SH-SY5Y (cell line): ENCODE measurements around the gene GGT6.

ENCODE experiments used
- GATA2 ChIP-seq: IDR thresholded peaks from 2 replicates; pipeline ENCODE4 v1.6.1; 2011; ENCODE audit warnings: mild to moderate bottlenecking, low read depth, low read length
- GATA3 ChIP-seq: IDR thresholded peaks from 2 replicates; pipeline ENCODE4 v1.6.1; 2011; ENCODE audit warnings: low read depth, mild to moderate bottlenecking, low read length, moderate library complexity

GGT6 gene, protein sequence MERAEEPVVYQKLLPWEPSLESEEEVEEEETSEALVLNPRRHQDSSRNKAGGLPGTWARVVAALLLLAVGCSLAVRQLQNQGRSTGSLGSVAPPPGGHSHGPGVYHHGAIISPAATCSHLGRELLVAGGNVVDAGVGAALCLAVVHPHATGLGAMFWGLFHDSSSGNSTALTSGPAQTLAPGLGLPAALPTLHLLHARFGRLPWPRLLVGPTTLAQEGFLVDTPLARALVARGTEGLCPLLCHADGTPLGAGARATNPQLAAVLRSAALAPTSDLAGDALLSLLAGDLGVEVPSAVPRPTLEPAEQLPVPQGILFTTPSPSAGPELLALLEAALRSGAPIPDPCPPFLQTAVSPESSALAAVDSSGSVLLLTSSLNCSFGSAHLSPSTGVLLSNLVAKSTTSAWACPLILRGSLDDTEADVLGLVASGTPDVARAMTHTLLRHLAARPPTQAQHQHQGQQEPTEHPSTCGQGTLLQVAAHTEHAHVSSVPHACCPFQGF

DNA sequence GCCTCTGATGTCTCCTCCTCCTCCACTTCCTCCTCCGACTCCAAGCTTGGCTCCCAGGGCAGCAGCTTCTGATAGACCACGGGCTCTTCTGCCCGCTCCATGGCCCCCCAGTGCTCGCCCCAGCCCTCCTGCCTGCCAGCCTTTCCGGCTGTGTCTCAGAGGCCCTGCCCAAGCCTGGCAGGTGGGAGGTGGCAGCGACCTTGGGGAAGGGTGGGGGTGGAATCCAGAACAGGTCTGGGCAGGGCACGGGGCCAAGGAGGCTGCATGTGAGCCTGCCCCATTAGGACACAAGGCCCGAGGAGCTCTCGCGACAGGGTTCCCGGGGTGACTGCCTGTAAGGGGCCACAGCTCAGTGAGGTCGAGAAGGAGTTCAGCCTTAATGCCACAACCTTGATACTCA is at the start of gene GGT6:
GGT6 (minus strand) TSS at position 157 of the 400 bp plus-strand sequence; CDS start at position 101, 56 bp downstream.
- no peak for TF ChIP-seq GATA3
- no peak for TF ChIP-seq GATA2

DNA sequence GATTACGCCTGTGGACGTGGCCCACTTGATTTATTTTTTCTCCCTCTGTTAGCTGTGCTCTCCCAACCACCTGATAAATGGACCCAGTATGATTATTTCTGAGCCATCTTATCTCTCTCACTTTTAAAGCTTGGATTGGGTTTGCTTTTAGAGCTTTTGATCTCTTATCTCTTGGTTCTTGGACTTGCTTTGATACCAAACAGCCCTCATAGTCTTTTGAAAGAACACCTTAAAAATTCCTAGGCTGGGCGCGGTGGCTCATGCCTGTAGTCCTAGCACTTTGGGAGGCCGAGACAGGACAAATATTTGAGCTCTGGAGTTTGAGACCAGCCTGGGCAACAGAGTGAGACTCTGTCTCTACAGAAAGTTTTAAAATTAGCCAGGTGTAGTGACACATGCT is 49.8 kb upstream of the GGT6 start:
- TF ChIP-seq GATA3, result no peak
- no peak for TF ChIP-seq GATA2

DNA sequence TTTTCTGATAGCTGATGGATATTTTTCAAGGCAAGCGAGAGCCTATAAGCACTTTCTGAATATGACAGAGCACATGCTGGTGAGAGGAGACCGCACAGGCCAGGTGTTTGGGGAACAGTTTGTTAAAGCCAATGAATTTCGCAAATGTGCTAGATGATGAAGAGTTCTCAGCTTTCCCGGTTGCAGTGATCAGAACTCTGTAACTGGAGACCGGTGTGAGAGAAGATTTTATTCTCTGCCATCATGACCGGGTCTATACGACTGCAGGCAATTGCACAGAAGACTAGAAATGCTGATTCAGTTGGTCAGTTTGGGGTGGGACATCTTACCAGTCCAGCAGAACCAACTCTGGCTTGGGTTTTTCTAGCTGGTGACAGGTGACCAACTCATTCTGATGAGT is 49.4 kb upstream of the GGT6 start:
- TF ChIP-seq GATA3, result no peak
- no peak for TF ChIP-seq GATA2

DNA sequence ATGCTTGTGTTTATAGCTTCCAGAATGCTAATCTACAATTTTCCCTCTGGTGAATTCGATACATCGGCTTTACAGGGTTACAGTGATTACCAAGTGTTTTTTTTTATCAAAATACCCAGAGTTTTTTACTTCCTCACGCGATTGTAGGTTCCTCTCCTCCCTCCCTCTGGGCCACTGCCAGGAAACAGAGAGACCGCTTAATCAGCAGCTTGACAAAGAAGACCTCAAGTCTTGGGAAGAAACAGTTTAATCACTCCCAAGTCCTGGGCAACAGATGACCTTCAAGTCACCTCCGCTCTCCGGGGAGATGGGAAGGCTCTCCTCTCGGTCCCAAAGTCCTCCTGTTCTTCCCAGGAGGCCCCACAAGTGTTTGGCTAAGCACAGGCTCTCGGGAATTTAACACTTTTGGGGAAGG is 47.4 kb upstream of the GGT6 start:
- TF ChIP-seq GATA2 (no peak), GATA3 (no peak)

DNA sequence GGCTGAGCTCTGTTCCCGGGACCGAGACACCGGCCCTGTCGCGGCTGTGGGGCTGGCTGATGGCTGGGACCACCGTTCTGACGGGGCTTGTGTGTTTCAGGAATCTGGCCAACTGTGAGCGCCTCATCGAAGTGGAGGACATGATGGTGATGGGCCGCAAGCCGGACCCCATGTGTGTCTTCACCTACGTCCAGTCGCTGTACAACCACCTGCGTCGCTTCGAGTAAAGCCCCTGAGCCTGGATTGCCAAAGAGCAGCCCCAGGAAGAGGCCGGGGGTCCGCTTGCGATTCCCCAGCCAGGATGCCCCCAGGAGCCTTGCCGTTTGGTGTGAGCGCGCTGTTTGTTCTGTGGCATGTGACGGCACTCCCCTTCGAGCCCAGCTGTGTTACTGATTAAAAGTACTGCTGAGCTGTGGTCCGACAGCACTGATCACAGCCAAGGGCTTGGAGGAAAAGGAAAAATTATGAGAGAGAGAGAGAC is 46.9 kb upstream of the GGT6 start:
- no peak for TF ChIP-seq GATA3
- no peak for TF ChIP-seq GATA2

DNA sequence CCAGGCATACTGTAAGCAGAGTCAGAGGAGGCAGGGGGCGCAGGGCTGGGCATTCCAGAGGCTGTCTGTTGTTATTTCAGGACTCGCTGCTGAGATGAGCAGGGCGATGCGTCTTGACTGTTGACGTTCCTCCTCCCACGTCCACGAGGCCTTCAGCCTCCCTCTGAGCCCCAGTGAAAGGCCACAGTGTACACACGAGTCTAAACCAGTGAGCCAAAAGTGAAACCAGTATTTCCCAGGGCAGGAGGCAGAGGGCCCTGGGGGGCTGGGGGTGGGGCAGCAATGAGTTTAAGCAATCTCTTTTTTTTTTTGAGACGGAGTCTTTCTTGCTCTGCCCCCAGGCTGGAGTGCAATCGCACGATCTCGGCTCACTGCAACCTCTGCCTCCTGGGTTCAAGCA is 45.4 kb upstream of the GGT6 start:
- no peak for TF ChIP-seq GATA2
- TF ChIP-seq GATA3, result no peak

DNA sequence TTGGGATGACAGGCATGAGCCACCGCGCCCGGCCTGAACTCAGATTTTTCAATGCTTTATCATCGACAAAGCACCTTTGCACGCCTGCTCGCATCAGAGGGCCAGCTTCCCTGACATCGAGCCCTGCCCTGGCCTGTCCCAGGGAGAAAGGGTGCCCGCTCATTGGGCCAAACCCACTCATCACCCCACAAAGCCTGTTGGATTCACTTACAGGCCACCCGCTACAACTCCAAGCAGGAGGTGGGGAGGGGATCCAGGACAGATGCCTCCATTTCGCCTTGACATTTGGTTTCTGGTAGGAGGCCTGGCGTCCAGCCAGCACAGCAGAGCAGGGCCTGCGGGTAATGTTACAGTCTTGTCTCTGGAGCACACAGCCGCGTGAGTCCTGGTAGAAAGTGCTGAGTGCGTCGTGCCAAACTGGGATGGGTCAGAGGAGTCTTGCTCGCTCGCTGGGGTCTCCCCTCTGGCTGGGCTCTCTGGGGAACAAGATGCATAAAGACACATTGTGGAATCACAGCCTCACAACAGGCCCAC is 43.8 kb upstream of the GGT6 start:
- no peak for TF ChIP-seq GATA3
- TF ChIP-seq GATA2, result no peak

DNA sequence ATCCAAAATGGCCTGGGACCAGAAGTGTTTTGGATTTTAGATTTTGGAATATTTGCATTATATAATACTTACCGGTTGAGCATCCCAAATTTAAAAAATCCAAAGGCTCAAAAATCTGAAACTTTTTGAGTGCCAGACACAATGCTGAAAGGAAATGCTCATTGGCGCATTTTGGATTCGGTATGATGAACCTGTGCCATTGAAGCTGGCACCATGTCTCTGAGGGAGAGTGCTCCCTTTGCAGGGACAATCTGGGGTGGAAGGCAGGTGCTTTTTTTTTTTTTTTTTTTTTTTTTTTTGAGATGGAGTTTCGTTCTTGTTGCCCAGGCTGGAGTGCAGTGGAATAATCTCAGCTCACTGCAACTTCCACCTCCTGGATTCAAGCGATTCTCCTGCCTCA is 41.7 kb upstream of the GGT6 start:
- no peak for TF ChIP-seq GATA2
- TF ChIP-seq GATA3, result no peak

DNA sequence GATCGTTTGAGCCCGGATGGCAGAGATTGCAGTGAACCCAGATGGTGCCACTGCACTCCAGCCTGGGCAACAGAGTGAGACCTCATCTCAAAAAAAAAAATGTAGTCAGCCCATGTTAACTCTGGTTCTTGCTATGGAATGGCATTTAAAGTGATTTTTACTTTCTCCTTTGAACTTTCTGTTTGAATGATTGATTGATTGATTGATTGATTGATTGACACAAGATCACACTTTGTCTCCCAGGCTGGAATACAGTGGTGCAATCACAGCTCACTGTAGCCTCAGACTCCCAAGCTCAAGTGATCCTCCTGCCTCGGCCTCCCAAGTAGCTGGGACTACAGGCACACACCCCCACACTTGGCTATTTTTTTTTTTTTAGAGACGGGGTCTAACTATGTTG is 40.9 kb upstream of the GGT6 start:
- no peak for TF ChIP-seq GATA3

DNA sequence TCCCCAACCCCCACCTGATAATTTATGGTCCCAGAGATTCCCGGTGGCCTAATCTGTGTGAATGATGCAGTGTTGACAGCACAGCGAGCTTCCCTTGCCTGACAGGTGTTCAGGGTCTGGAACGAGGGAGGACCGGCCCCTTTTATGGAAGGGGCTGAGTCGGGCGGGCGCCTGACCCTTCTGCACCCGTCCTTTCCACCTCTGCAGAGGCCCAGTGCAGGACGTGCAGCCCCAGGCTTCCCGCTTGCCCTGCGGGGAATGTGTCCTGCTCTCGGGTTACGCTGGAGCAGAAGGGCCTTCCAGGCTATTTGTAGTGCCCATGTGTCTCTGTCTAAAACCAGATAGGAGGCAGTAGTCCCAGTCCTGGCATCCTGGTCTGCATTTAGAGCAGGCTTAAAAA is 40.2 kb upstream of the GGT6 start:
- TF ChIP-seq GATA3 (no peak), GATA2 (no peak)

DNA sequence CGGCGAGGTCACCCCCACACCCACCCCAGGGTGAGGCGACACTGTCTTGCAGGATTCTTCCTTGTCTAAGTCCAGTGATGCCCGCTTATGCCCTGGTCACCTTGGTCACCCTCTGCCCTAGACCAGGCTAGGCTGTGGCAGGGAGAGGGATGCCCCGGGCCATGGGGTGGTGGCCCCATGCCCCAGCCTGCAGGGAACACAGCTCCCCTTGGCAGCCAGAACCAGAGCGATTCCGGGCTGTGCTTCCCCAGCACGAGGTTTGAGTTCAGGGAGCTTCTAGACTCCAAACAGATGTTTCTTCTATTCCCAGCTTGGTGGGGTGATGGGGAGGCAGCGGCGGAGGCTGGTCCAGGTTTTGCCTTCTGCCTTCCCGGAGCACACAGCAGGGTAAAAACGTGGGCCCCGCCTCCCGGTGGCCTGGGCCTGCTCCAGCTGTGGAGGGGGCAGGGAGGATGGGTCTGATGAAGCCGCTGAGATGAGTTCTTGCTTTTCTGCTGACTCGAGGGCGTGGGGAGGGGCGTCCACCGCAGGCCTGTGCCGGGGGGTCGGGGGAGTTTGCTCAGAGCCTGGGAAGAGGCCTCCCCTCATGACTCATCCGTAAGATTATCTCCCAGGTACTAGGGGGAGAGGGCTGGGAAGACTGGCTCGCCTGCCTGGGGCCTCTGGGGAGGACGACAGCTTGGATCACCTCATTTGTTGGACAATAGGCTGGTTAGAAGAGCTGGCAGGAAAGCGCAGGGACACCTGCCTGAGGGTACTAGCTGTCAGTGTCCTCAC is 39.3 kb upstream of the GGT6 start:
- no peak for TF ChIP-seq GATA2
- TF ChIP-seq GATA3, result no peak

DNA sequence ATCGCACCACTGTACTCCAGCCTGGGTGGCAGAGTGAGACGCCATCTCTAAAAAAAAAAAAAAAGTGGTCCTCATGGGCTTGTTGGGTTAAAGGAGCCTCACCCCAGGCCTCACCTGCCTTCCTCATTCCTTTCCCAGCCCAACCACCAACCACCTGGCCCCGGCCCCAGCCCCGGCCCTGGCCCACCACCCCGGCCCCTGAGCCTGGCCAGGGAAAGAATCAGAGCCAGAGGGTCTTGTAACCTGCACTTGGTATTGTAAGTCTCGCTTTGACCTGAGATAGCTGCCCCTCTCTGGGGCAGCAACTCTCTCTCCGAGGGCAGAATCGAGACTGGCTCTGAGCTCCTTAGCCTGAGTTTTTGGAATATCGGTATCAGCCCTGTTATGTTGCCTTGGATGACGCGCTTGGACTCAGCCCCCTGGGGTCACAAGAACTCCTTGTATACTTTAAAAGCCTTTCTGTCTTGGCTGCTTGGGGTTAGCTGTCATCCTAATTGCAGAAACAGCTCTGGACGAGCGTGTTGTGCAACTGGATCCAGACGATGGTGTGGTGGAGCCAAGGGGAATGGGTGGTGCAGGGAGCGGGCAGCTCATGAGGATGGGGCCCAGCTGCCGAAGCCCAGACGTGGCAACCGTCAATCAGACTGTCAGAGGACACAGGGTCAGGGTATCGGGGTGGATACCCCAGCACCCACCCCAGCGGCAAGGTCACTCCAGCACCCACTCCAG is 38.6 kb upstream of the GGT6 start:
- TF ChIP-seq GATA3 (no peak), GATA2 (no peak)

DNA sequence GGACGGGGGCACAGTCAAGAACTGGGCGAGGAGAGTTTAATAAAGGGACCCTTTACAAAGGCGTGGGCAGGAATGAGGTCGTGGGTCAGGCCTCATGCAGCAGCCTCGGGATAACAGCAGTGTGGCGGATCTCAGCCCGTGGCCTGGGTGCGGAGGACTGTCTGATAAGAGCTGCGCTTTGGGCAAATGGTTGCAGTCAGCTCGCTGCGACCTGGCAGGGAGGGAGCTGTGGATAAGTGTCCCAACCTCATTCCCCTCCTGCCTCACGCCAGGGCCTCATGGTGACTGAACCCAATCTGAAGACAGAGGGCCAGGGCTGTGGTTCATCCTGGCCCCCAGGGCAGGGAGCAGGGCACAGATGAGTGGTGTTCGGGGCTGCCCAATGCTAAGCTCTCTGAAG is 37.6 kb upstream of the GGT6 start:
- TF ChIP-seq GATA3 (no peak), GATA2 (no peak)

DNA sequence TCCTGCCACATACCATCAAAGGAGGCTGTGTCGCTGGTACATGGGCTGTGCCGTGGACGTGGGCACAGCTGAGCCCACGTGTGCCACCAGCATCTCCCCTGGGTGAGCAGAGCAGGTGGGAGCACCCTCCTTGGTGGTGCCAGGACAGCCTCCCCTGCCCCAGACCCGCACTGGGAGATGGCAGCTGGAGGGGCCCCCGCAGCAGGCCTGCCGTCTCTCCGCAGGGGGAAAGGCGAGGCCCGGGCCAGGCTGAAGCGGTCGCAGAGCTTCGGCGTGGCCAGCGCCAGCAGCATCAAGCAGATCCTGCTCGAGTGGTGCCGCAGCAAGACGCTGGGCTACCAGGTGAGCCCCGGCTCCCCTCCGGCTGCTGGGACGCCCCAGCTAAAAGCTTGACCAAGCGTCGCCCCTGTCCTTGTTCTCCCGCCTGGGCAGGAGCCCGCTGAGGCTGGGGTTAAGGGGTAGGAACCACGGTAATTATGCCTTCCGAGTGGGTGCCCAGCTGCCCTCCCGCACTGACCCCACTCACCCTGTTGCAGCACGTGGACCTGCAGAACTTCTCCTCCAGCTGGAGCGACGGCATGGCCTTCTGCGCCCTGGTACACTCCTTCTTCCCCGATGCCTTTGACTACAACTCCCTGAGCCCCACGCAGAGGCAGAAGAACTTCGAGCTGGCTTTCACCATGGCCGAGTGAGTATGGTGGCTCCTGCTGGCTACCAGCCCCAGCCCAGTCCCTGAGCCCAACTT is 36.4 kb upstream of the GGT6 start:
- TF ChIP-seq GATA2 (no peak), GATA3 (no peak)
